Measurements from ENCODE around the gene QRFP. TPM values are rescaled to one million over a fixed set of nuclear protein-coding genes. Genes with fewer than 3 reads are reported as not detected.

The QRFP gene
- total and polyA plus RNA-seq, 11 donors: not detected

GRCh38 chr9:130868230-130868629 lies 28.4 kb downstream of the QRFP start:
- Histone ChIP-seq H3K4me1 (peaks cover 3 to 62% (median 37%) of the 10 kb centered on the region in 12 donors), H3K36me3 (peaks cover 0 to 71% (median 49%) of the 10 kb centered on the region in 9 donors), H3K4me3 (no peak overlapping the region), H3K9me3 (no peaks in the 10 kb centered on the region), H3K27me3 (no peaks in the 10 kb centered on the region), H3K27ac (no peak overlapping the region)
- ATAC-seq: no peak
- TF ChIP-seq, protein P1, sequence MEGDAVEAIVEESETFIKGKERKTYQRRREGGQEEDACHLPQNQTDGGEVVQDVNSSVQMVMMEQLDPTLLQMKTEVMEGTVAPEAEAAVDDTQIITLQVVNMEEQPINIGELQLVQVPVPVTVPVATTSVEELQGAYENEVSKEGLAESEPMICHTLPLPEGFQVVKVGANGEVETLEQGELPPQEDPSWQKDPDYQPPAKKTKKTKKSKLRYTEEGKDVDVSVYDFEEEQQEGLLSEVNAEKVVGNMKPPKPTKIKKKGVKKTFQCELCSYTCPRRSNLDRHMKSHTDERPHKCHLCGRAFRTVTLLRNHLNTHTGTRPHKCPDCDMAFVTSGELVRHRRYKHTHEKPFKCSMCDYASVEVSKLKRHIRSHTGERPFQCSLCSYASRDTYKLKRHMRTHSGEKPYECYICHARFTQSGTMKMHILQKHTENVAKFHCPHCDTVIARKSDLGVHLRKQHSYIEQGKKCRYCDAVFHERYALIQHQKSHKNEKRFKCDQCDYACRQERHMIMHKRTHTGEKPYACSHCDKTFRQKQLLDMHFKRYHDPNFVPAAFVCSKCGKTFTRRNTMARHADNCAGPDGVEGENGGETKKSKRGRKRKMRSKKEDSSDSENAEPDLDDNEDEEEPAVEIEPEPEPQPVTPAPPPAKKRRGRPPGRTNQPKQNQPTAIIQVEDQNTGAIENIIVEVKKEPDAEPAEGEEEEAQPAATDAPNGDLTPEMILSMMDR (IDR thresholded peaks at IDR 0.05): no peak
- TF ChIP-seq POLR2A (IDR thresholded peaks at IDR 0.05): no peak
- intact Hi-C loops (cut with DNase I): loop anchor here in 7 of 10 donors (5.0 to 10.0 kb wide), 3 partner anchors 129 to 179 kb away; no protein-coding TSS in a partner anchor
- no peak for DNase-seq
- 94 to 97% (median 97%) methylated on average over 3 of the region's 3 CpGs for WGBS, 4 donors

DNA sequence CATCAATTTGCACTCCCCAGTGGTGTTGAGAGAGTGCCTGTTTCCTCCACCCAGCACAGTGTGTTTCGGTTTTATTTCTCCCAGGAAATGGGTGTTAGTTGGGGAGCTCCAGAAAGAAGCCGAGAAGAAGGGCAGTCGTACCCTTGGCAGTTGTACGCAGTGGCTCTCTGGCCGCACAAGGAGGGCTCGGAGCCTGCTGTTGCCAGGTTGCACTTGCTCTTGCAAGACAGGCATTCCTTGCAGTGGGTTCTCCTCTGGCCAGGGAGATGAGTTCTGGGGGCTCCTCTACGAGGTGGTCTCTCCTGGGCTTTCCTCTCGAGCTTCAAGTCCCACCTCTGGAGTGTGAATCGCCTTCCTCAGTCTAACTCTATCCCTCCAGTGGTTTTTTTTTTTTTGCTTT lies 29.1 kb downstream of the QRFP start:
- peaks cover 2 to 58% (median 33%) of the 10 kb centered on the region in 12 donors for H3K4me1 ChIP-seq
- TF ChIP-seq POLR2A (IDR thresholded peaks at IDR 0.05): no peak
- TF ChIP-seq, protein P1 (IDR thresholded peaks at IDR 0.05): no peak
- 85 to 92% (median 90%) methylated on average over 9 of the region's 9 CpGs for WGBS, 4 donors
- DNase-seq (no peak), ATAC-seq (no peak)
- no peaks in the 10 kb centered on the region for H3K9me3 ChIP-seq
- H3K27ac ChIP-seq: peak overlapping the region in 1 of 12 donors; percentile 20
- H3K4me3 ChIP-seq: no peak overlapping the region
- H3K27me3 ChIP-seq: no peaks in the 10 kb centered on the region
- H3K36me3 ChIP-seq: peaks cover 0 to 71% (median 49%) of the 10 kb centered on the region in 9 donors
- intact Hi-C loops (cut with DNase I): loop anchor here (2.0 to 10.0 kb wide), 7 partner anchors 69 to 180 kb away; no protein-coding TSS in a partner anchor

- DNase-seq: peak in 4 of 5 donors; percentile 61 to 72 (median 66)
- 47 to 53% (median 51%) methylated on average over 4 of the region's 4 CpGs for WGBS, 4 donors
These were observed 30.1 kb downstream of the QRFP start for GRCh38 chr9:130866474-130866965.

GRCh38 chr9:130865921-130866320 lies 30.7 kb downstream of the QRFP start:
- 94 to 98% (median 96%) methylated on average over 3 of the region's 3 CpGs for whole genome bisulfite sequencing, 4 donors
- H3K9me3 ChIP-seq: no peaks in the 10 kb centered on the region
- TF ChIP-seq, protein P1 (IDR thresholded peaks at IDR 0.05): no peak
- TF ChIP-seq POLR2A (IDR thresholded peaks at IDR 0.05): no peak
- peak overlapping the region in 1 of 12 donors; percentile 20 for H3K27ac ChIP-seq
- no peaks in the 10 kb centered on the region for H3K27me3 ChIP-seq
- peaks cover 0 to 62% (median 43%) of the 10 kb centered on the region in 9 donors for H3K36me3 ChIP-seq
- no peak for ATAC-seq
- H3K4me3 ChIP-seq: no peak overlapping the region
- intact Hi-C loops (cut with DNase I): loop anchor here (1.0 to 10.0 kb wide), 10 partner anchors 71 to 181 kb away; no protein-coding TSS in a partner anchor
- DNase-seq: no peak
- H3K4me1 ChIP-seq: peaks cover 6 to 55% (median 30%) of the 10 kb centered on the region in 12 donors

More at GRCh38 chr9:130866474-130866965, 30.1 kb downstream of the QRFP start:
- Histone ChIP-seq H3K36me3 (peaks cover 0 to 68% (median 43%) of the 10 kb centered on the region in 9 donors), H3K27me3 (no peaks in the 10 kb centered on the region), H3K4me1 (peaks cover 3 to 55% (median 28%) of the 10 kb centered on the region in 12 donors), H3K4me3 (no peak overlapping the region), H3K27ac (peak overlapping the region in 1 of 12 donors; percentile 20), H3K9me3 (no peaks in the 10 kb centered on the region)
- intact Hi-C loops (cut with DNase I): loop anchor here (1.0 to 10.0 kb wide), 9 partner anchors 70 to 181 kb away; no protein-coding TSS in a partner anchor
- peak; percentile 29 to 50 (median 38) for ATAC-seq
- TF ChIP-seq, protein P1 (IDR thresholded peaks at IDR 0.05): peak; percentile 66 to 86 (median 79)
- TF ChIP-seq POLR2A (IDR thresholded peaks at IDR 0.05): no peak
